Osteocyte (in vitro differentiated cells): ENCODE data around the gene PSMB7. TPM values are rescaled to one million over a fixed set of nuclear protein-coding genes. Genes with fewer than 3 reads are reported as not detected.
A peak's percentile ranks its signal among the peaks of the same experiment; 100 is the strongest.

Experiments
- DNase-seq: peaks from one replicate; pipeline ENCODE4 v3.0.0; 2021; ENCODE audit warnings: mixed read lengths; ENCODE audit not compliant: unreplicated experiment; ENCODE audit errors: extremely low spot score
- H3K27ac Mint-ChIP-seq: one replicate; pipeline ENCODE4 v1.8.0; 2021; ENCODE audit warnings: mild to moderate bottlenecking, mixed read lengths; ENCODE audit not compliant: unreplicated experiment
- H3K27me3 Mint-ChIP-seq: one replicate; pipeline ENCODE4 v1.8.0; 2021; ENCODE audit warnings: mixed read lengths; ENCODE audit not compliant: unreplicated experiment
- H3K36me3 Mint-ChIP-seq: one replicate; pipeline ENCODE4 v1.8.0; 2021; ENCODE audit warnings: mixed read lengths; ENCODE audit not compliant: unreplicated experiment
- H3K4me1 Mint-ChIP-seq: one replicate; pipeline ENCODE4 v1.8.0; 2021; ENCODE audit warnings: mixed read lengths; ENCODE audit not compliant: unreplicated experiment
- H3K4me3 Mint-ChIP-seq: one replicate; pipeline ENCODE4 v1.8.0; 2021; ENCODE audit warnings: mild to moderate bottlenecking, moderate library complexity, mixed read lengths; ENCODE audit not compliant: unreplicated experiment
- H3K9me3 Mint-ChIP-seq: one replicate; pipeline ENCODE4 v1.8.0; 2021; ENCODE audit warnings: mixed read lengths; ENCODE audit not compliant: unreplicated experiment
- CTCF ChIP-seq: fragments of 200-600 bp; sonication (generic); IDR thresholded peaks from 2 replicates; pipeline ENCODE4 v1.5.0; 2021; ENCODE audit warnings: antibody characterized with exemption, mild to moderate bottlenecking, moderate library complexity
- total RNA-seq: library from RNA; stranded (reverse); gene quantifications from 2 replicates; pipeline ENCODE4 v1.2.1, GENCODE V29; 2021

Gene PSMB7
- total RNA-seq, 1 donor from 2014 or later, result 140 TPM

GRCh38 chr9:124370896-124371582 lies 44.2 kb downstream of the PSMB7 start:
- Mint-ChIP-seq H3K4me1 (peaks cover 21% of the 10 kb centered on the region), H3K9me3 (peaks cover 12% of the 10 kb centered on the region), H3K27me3 (no peaks in the 10 kb centered on the region), H3K4me3 (no peak overlapping the region), H3K27ac (no peak overlapping the region), H3K36me3 (peaks cover 18% of the 10 kb centered on the region)
- no peak for TF ChIP-seq CTCF
- DNase-seq, result no peak

GRCh38 chr9:124369231-124369797 lies 45.9 kb downstream of the PSMB7 start:
- Mint-ChIP-seq H3K4me1 (peaks cover 21% of the 10 kb centered on the region), H3K27ac (no peak overlapping the region), H3K9me3 (peaks cover 12% of the 10 kb centered on the region), H3K27me3 (no peaks in the 10 kb centered on the region), H3K36me3 (peaks cover 16% of the 10 kb centered on the region), H3K4me3 (no peak overlapping the region)
- TF ChIP-seq CTCF, result no peak
- no peak for DNase-seq

- no peak overlapping the region for H3K4me3 Mint-ChIP-seq
- no peak for TF ChIP-seq CTCF
- no peaks in the 10 kb centered on the region for H3K27me3 Mint-ChIP-seq
- peaks cover 21% of the 10 kb centered on the region for H3K4me1 Mint-ChIP-seq
- H3K9me3 Mint-ChIP-seq, result peaks cover 8% of the 10 kb centered on the region
- H3K36me3 Mint-ChIP-seq, result peaks cover 15% of the 10 kb centered on the region
- no peak for DNase-seq
- H3K27ac Mint-ChIP-seq, result no peak overlapping the region
Observed at GRCh38 chr9:124368692-124369091, 46.5 kb downstream of the PSMB7 start.

GRCh38 chr9:124366476-124367220 lies 48.6 kb downstream of the PSMB7 start:
- H3K27ac Mint-ChIP-seq, result peak overlapping the region; percentile 9

More at GRCh38 chr9:124366476-124367220, 48.6 kb downstream of the PSMB7 start:
- no peak for TF ChIP-seq CTCF
- H3K4me1 Mint-ChIP-seq, result peaks cover 12% of the 10 kb centered on the region
- no peak overlapping the region for H3K4me3 Mint-ChIP-seq
- no peaks in the 10 kb centered on the region for H3K27me3 Mint-ChIP-seq
- H3K36me3 Mint-ChIP-seq, result peaks cover 15% of the 10 kb centered on the region
- no peaks in the 10 kb centered on the region for H3K9me3 Mint-ChIP-seq
- no peak for DNase-seq
